ENCODE data around the gene BICRA.
"Not testable (repeated sequence)": the region's sequence is repeated elsewhere in the genome, so short reads cannot be mapped to it uniquely, and the experiment has no call there.

BICRA gene

DNA sequence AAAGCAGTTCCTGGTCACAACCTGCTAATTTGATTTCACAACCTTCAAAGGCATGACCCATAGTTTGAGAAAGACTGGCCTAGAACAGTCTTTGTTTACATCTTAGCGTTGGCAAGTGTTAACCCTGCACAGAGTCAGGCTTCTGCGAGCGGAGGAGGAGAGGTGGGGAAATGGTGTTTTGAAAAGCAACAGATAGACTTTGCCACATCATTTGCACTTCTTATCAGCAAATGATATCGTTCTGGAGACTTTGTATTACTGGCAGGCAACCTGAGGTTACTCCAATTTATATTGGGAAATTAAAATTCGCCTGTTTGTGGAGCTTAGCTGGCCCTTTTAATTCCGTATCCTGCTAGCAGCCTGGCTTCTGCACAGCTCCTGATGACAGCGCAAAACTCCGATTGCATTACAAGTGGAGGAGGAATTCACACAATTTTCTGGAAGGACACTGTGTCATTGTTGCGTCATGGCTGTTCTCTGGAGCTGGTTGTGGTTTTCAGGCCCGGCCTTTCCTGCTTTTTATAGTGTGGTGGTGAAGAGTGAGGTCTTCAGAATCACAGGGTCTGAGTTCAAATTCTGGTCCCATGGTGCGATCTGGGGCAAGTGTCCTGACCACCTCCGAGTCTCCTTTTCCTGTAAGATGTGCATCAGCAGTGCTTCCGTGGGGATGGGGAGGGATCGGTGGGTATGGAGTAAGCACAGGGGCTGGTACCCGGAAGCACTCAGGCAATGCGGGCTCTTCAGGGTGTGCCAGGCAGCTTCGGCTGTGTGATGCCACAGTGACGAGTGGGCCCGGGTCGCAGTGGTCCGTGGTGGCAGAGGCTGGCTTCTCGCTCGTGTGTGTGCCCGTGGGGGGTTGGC is 55.2 kb downstream of the BICRA start:
- DNase-seq, result peak; percentile 98

GRCh38 chr19:47668556-47668955 is 59.6 kb downstream of the BICRA start:
- DNase-seq, result not testable (repeated sequence)

- DNase-seq, result no peak
Observed at GRCh38 chr19:47670736-47671135, 61.8 kb downstream of the BICRA start.

- no peak for DNase-seq
Observed at GRCh38 chr19:47671499-47671898, 62.6 kb downstream of the BICRA start.

DNA sequence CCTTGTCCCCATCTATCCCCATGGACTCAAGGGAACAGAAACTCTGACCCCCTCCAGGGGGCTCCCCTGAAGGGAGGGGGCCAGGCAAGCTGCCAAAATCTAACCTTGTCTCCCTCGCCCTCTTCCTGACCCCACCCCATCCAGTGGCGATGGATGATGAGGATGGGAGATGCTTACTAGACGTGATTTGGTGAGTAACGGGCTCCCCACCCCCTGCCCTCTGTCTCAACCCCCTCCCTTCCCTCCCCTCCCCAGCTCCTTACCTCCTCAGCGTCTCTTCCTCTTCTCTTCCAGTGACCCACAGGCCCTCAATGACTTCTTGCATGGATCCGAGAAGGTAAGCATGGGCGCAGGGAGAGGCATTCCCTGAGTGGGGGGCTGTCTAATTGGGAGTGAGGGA is 64.5 kb downstream of the BICRA start:
- no peak for DNase-seq

GRCh38 chr19:47674548-47674947 is 65.6 kb downstream of the BICRA start:
- DNase-seq, result no peak

DNA sequence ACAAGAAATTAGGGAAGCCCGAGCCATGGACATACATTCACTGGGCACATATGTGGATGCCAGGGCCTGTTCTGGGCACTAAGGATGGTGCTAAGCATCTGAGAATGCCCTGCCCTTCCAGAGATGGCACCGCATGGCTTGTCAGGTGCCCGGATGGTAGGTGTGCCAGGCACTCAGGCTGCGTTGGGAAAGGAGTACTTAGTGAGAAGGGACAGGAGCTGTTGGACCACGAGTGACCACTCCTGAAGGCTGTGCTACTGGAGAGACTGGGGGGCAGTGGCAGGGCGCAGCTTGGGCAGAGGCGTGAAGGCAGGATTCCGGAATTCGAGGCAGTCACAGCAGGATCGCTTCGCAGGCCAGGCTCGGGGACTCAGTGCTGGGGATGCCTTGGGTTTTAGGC is 66.3 kb downstream of the BICRA start:
- no peak for DNase-seq

- no peak for DNase-seq
Observed at GRCh38 chr19:47675859-47676258, 66.9 kb downstream of the BICRA start.

- DNase-seq, result no peak
Observed at GRCh38 chr19:47676811-47677210, 67.9 kb downstream of the BICRA start.

DNA sequence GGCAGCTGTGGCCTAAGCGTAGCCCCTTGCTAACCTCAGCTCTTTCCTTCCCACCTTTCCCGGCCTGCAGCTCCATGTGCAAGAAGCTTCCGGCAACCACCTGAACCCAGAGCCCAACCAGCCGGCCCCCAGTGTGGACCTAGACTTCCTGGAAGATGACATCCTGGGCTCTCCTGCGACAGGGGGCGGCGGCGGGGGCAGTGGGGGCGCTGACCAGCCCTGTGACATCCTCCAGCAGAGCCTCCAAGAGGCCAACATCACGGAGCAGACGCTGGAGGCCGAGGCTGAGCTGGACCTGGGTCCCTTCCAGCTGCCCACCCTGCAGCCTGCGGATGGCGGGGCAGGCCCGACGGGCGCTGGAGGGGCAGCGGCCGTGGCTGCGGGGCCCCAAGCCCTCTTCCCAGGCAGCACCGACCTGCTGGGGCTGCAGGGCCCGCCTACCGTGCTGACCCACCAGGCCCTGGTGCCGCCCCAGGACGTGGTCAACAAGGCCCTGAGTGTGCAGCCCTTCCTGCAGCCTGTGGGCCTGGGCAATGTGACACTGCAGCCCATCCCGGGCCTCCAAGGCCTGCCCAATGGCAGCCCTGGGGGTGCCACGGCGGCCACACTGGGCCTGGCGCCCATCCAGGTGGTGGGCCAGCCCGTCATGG is 70.4 kb downstream of the BICRA start:
- no peak for DNase-seq

DNA sequence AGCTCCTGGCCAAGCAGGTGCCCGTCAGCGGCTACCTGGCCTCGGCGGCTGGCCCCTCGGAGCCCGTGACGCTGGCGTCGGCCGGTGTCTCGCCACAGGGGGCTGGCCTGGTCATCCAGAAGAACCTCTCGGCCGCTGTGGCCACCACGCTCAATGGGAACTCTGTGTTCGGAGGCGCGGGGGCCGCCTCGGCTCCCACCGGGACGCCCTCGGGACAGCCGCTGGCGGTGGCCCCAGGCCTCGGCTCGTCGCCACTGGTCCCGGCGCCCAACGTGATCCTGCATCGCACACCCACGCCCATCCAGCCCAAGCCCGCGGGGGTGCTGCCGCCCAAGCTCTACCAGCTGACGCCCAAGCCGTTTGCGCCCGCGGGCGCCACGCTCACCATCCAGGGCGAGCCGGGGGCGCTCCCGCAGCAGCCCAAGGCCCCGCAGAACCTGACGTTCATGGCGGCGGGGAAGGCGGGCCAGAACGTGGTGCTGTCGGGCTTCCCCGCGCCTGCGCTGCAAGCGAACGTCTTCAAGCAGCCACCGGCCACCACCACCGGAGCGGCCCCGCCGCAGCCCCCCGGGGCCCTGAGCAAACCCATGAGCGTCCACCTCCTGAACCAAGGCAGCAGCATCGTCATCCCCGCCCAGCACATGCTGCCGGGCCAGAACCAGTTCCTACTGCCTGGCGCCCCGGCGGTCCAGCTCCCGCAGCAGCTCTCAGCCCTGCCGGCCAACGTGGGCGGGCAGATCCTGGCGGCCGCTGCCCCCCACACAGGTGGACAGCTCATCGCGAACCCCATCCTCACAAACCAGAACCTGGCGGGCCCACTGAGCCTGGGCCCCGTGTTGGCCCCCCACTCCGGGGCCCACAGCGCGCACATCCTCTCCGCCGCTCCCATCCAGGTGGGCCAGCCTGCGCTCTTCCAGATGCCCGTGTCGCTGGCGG is 71.3 kb downstream of the BICRA start:
- DNase-seq, result no peak

DNA sequence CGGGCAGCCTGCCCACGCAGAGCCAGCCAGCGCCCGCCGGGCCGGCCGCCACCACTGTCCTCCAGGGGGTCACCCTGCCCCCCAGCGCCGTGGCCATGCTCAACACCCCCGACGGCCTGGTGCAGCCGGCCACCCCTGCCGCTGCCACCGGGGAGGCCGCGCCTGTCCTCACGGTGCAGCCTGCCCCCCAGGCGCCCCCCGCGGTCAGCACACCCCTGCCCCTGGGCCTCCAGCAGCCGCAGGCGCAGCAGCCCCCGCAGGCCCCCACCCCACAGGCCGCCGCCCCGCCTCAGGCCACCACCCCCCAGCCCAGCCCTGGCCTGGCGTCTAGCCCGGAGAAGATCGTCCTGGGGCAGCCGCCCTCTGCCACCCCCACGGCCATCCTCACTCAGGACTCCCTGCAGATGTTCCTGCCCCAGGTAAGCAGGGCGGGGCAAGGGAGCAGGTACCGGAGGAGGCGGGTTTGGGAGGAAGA is 72.0 kb downstream of the BICRA start:
- DNase-seq, result no peak

DNA sequence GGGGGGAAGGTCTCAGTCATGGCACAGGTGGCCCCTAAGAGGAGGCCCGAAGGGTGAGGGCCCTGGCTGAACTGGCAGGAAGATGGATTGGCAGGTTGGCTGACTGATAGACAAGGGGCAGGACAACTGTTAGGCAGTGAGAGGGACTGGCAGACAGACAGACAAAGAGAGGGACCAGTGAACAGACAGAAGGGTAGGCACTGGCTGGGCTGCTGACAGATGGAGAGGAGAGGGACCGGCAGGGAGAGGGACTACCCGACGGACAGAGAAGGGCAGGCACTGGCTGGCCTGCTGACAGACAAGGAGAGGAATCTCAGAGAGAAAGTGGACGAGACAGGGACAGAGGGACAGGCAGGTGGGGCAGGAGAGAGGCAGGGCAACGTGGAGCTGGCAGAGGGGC is 72.5 kb downstream of the BICRA start:
- DNase-seq, result no peak

- DNase-seq, result no peak
Observed at GRCh38 chr19:47681936-47682335, 73.0 kb downstream of the BICRA start.

GRCh38 chr19:47682939-47683338 is 74.0 kb downstream of the BICRA start:
- no peak for DNase-seq

GRCh38 chr19:47686679-47687450 is 77.9 kb downstream of the BICRA start:
- no peak for DNase-seq

GRCh38 chr19:47687906-47688305 is 79.0 kb downstream of the BICRA start:
- no peak for DNase-seq

- no peak for DNase-seq
Observed at GRCh38 chr19:47691090-47691489, 82.2 kb downstream of the BICRA start.

GRCh38 chr19:47691782-47692181 is 82.8 kb downstream of the BICRA start:
- DNase-seq, result no peak

DNA sequence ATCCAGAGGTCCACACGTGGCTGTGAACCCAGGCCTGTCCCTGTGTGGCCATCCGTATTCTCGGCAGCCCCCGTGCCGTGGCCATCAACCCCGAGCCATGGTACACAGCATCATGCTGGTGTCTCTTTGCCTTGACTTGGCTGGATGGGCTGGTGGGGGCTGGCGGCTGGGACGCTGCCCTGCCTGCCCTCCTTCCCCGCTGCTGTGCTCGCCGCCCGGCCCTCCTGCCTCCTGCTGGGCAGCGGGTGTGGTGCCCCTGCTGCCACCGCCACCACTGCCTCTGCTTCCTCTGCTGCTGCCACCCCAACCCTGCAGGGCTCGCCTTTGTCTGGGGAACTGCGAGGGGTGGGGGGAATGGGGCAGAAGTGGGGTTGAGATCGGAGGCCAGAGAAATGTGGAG is 84.6 kb downstream of the BICRA start:
- DNase-seq, result no peak

GRCh38 chr19:47693903-47694302 is 85.0 kb downstream of the BICRA start:
- DNase-seq, result no peak

Data from fibroblast of upper back skin (primary cell).